ENCODE measurements around the gene ETS2. TPM values are rescaled to one million over a fixed set of nuclear protein-coding genes. Genes with fewer than 3 reads are reported as not detected.
A peak's percentile ranks its signal among the peaks of the same experiment; 100 is the strongest.

Gene ETS2
- total and polyA plus RNA-seq, 2 of the 8 experiments (the other 6 are each of a cell fraction or from before 2014, with no cell fraction given) = 11.0 to 45.1 TPM

DNA sequence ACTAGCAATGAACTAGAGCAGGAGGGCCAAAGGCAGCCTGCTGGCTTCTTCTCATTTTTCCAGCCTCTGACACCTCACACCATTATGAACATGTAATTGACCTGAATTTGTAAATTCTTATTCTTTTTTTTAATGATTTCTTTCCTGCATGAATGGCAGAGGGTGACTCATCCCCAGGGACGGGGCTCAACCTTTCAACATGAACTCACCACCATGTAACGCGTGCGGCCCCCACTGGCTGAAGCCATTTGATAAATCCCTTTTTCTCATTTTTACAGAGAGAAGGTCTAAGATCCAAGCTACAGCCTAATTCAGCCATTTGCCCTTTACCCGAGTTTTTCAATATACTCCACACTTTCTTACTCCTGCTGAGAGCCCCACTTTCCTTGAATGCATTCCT is 9.3 kb upstream of the ETS2 start:
- H2AK5ac ChIP-seq (ENCODE audit: low read depth, low read length) = no peak overlapping the region
- H4K20me1 ChIP-seq (replicated peaks in 1 of 2; ENCODE audit: control insufficient read depth in 1 of 2, insufficient read depth in 2 of 2, low read length in 2 of 2) = no peaks in the 10 kb centered on the region
- H3K4me3 ChIP-seq (ENCODE audit: extremely low read depth in 1 of 4, insufficient read depth in 2 of 4, low read depth in 3 of 4, low read length in 4 of 4) = no peak overlapping the region
- no peak overlapping the region for H2BK15ac ChIP-seq (ENCODE audit: low read length)
- CTCF ChIA-PET (ENCODE audit: partially characterized antibody) = interaction anchor here (0.7 to 2.0 kb wide), 4 partner anchors 11 to 306 kb away, joined by 3 to 8 read pairs (median 4); no protein-coding TSS in a partner anchor
- H2BK5ac ChIP-seq (ENCODE audit: low read depth, low read length) = no peak overlapping the region
- no peak overlapping the region for H3K23ac ChIP-seq (ENCODE audit: insufficient read length)
- H3K79me2 ChIP-seq (ENCODE audit: control insufficient read depth in 1 of 2, insufficient read depth in 2 of 2, low read length in 2 of 2) = no peaks in the 10 kb centered on the region
- 83% methylated on average over 5 of the region's 5 CpGs; no CpG with 5 or more reads in 1 of the 2 experiments for WGBS, 2 experiments (ENCODE audit: extremely low coverage in 1 of 2, insufficient coverage in 1 of 2, insufficient read length in 1 of 2, insufficient replicate concordance in 2 of 2, low coverage in 1 of 2, low lambda C conversion rate in 2 of 2, missing lambda C conversion rate in 1 of 2)
- peak; percentile 22 to 34; a peak in 3 of 4 replicates for TF ChIP-seq RAD21 (IDR thresholded peaks at IDR 0.05 in 1 of 2, conservative IDR thresholded peaks at IDR 0.05 in 1 of 2; ENCODE audit: low read depth in 2 of 2, low read length in 2 of 2)
- TF ChIP-seq SIX5 (IDR thresholded peaks at IDR 0.05; ENCODE audit: low read depth, low read length) = no peak
- no peak overlapping the region for H4K91ac ChIP-seq (replicated peaks; ENCODE audit: insufficient read length, low read length)
- H2AFZ ChIP-seq (ENCODE audit: low read length) = no peak overlapping the region
- H3K56ac ChIP-seq (replicated peaks; ENCODE audit: insufficient read length, low read depth, low read length) = no peak overlapping the region
- no peak overlapping the region for H4K5ac ChIP-seq (ENCODE audit: insufficient read length, low read depth, low read length)
- H2BK20ac ChIP-seq (ENCODE audit: low read length) = no peak overlapping the region
- no peaks in the 10 kb centered on the region for H3K23me2 ChIP-seq (ENCODE audit: low read depth, low read length)
- FAIRE-seq = no peak
- H3K9ac ChIP-seq (replicated peaks in 1 of 4; ENCODE audit: extremely low read depth in 1 of 4, low read depth in 3 of 4, low read length in 3 of 4) = no peak overlapping the region
- DNase-seq (ENCODE audit: low read depth in 1 of 2, low spot score in 2 of 2) = no peak
- no peak overlapping the region for H3K4ac ChIP-seq (replicated peaks; ENCODE audit: insufficient read length, low read depth, low read length)
- H2BK12ac ChIP-seq (ENCODE audit: low read depth, low read length) = no peak overlapping the region
- no peak overlapping the region for H3K18ac ChIP-seq (ENCODE audit: extremely low read depth, low read length)
- H3K4me2 ChIP-seq (ENCODE audit: insufficient read depth in 1 of 2, low read depth in 2 of 2, low read length in 2 of 2) = no peak overlapping the region
- no peaks in the 10 kb centered on the region for H3K79me1 ChIP-seq (ENCODE audit: low read depth, low read length)
- H3K9me3 ChIP-seq (ENCODE audit: insufficient read depth in 2 of 2, low read depth in 1 of 2, low read length in 1 of 2) = no peaks in the 10 kb centered on the region
- no peak overlapping the region for H4K8ac ChIP-seq (ENCODE audit: extremely low read depth, insufficient read depth, low read length)
- H3K27me3 ChIP-seq (replicated peaks in 1 of 4; ENCODE audit: control insufficient read depth in 3 of 4, extremely low read depth in 1 of 4, insufficient read depth in 3 of 4, low read length in 3 of 4) = peaks cover 0 to 2% (median 0%) of the 10 kb centered on the region in 4 experiments; a peak in 1 of 7 replicates
- no peak overlapping the region for H2BK120ac ChIP-seq (replicated peaks; ENCODE audit: low read depth, low read length)
- H3K4me1 ChIP-seq (replicated peaks in 1 of 4; ENCODE audit: control insufficient read depth in 3 of 4, insufficient read depth in 4 of 4, low read length in 3 of 4) = no peaks in the 10 kb centered on the region; a peak in 1 of 7 replicates
- POLR2A ChIA-PET (ENCODE audit: partially characterized antibody) = interaction anchor here (0.6 kb wide), 1 partner anchor 24 kb away, joined by 3 read pairs; no protein-coding TSS in a partner anchor
- no peak overlapping the region for H3K14ac ChIP-seq (ENCODE audit: insufficient read length)
- no peaks in the 10 kb centered on the region for H3K36me3 ChIP-seq (ENCODE audit: control insufficient read depth in 2 of 4, insufficient read depth in 4 of 4, low read length in 3 of 4)
- H3K27ac ChIP-seq (ENCODE audit: low read depth, low read length) = no peak overlapping the region
